ENCODE results near the gene CCDC141.

Gene CCDC141

GRCh38 chr2:178827739-178828485 is 222.0 kb downstream of the CCDC141 start:
- DNase-seq (ENCODE audit: low read depth, low spot score), result no peak

GRCh38 chr2:178827111-178827510 is 222.8 kb downstream of the CCDC141 start:
- DNase-seq (ENCODE audit: low read depth, low spot score), result no peak

- no peak for DNase-seq (ENCODE audit: low read depth, low spot score)
These were observed 224.8 kb downstream of the CCDC141 start for GRCh38 chr2:178825183-178825582.

- DNase-seq (ENCODE audit: low read depth, low spot score), result no peak
These were observed 225.8 kb downstream of the CCDC141 start for GRCh38 chr2:178824181-178824580.

- DNase-seq (ENCODE audit: low read depth, low spot score), result no peak
These were observed 229.9 kb downstream of the CCDC141 start for GRCh38 chr2:178819992-178820391.

GRCh38 chr2:178819147-178819875 is 230.6 kb downstream of the CCDC141 start:
- no peak for DNase-seq (ENCODE audit: low read depth, low spot score)

GRCh38 chr2:178811901-178812300 is 238.0 kb downstream of the CCDC141 start:
- no peak for DNase-seq (ENCODE audit: low read depth, low spot score)

GRCh38 chr2:178811045-178811444 is 238.9 kb downstream of the CCDC141 start:
- DNase-seq (ENCODE audit: low read depth, low spot score), result no peak

- DNase-seq (ENCODE audit: low read depth, low spot score), result no peak
These were observed 239.5 kb downstream of the CCDC141 start for GRCh38 chr2:178810422-178810821.

GRCh38 chr2:178807227-178808008 is 242.5 kb downstream of the CCDC141 start, which contains the start of gene TTN:
Gene TTN (minus strand): TSS chr2:178807423. CDS start chr2:178804642, 2,781 bp downstream.
- no peak for DNase-seq (ENCODE audit: low read depth, low spot score)

- no peak for DNase-seq (ENCODE audit: low read depth, low spot score)
These were observed 243.4 kb downstream of the CCDC141 start for GRCh38 chr2:178806543-178806942.

GRCh38 chr2:178805457-178805856 is 244.5 kb downstream of the CCDC141 start:
- no peak for DNase-seq (ENCODE audit: low read depth, low spot score)

GRCh38 chr2:178804791-178805190 is 245.1 kb downstream of the CCDC141 start:
- no peak for DNase-seq (ENCODE audit: low read depth, low spot score)

- DNase-seq (ENCODE audit: low read depth, low spot score), result no peak
These were observed 249.4 kb downstream of the CCDC141 start for GRCh38 chr2:178800510-178800909.

GRCh38 chr2:178799305-178799704 is 250.6 kb downstream of the CCDC141 start:
- no peak for DNase-seq (ENCODE audit: low read depth, low spot score)

- peak; percentile 41 for DNase-seq (ENCODE audit: low read depth, low spot score)
These were observed 253.8 kb downstream of the CCDC141 start for GRCh38 chr2:178796079-178796677.

GRCh38 chr2:178787934-178788333 is 262.0 kb downstream of the CCDC141 start:
- no peak for DNase-seq (ENCODE audit: low read depth, low spot score)

- DNase-seq (ENCODE audit: low read depth, low spot score), result no peak
These were observed 262.8 kb downstream of the CCDC141 start for GRCh38 chr2:178787155-178787554.

GRCh38 chr2:178783889-178784288 is 266.0 kb downstream of the CCDC141 start:
- no peak for DNase-seq (ENCODE audit: low read depth, low spot score)

GRCh38 chr2:178782236-178782635 is 267.7 kb downstream of the CCDC141 start:
- no peak for DNase-seq (ENCODE audit: low read depth, low spot score)

Data from smooth muscle cell of the brain vasculature (primary cell).